Breast epithelium (tissue), 4 donors: ENCODE data around the gene COL5A3. TPM values are rescaled to one million over a fixed set of nuclear protein-coding genes. Genes with fewer than 3 reads are reported as not detected.
"Not testable (repeated sequence)": the region's sequence is repeated elsewhere in the genome, so short reads cannot be mapped to it uniquely, and the experiment has no call there.

Experiments
- DNase-seq, 2 donors: peaks; one replicate each; pipeline ENCODE4 v3.0.0-alpha.2; 2019; ENCODE audit warnings: low spot score in 2 of 2
- H3K27ac ChIP-seq, 2 donors: fragments of 200-600 bp; sonication (generic) in 1 of 2; one replicate each; pipeline ENCODE4 v1.5.1; 2016 to 2019; ENCODE audit warnings: mild to moderate bottlenecking in 1 of 2
- H3K27me3 ChIP-seq, 2 donors: fragments of 200-600 bp; sonication (generic) in 1 of 2; one replicate each; pipeline versions ENCODE4 v1.5.1 to v1.6.0; 2017 to 2019; ENCODE audit warnings: control low read depth in 1 of 2, mild to moderate bottlenecking in 1 of 2
- H3K36me3 ChIP-seq: fragments of 200-600 bp; one replicate; pipeline ENCODE4 v1.5.1; 2019
- H3K4me1 ChIP-seq, 2 donors: fragments of 200-600 bp; sonication (generic); one replicate each; pipeline ENCODE4 v1.5.1; 2016 to 2019; ENCODE audit warnings: control low read depth in 1 of 2
- H3K4me3 ChIP-seq, 3 donors: fragments of 200-600 bp; sonication (generic); 1 replicate in 2 of 3; 2 replicates in 1 of 3; pipeline ENCODE4 v1.5.1; 2016 to 2019; ENCODE audit warnings: mild to moderate bottlenecking in 3 of 3, moderate library complexity in 2 of 3
- H3K9me3 ChIP-seq, 2 donors: fragments of 200-600 bp; sonication (generic) in 1 of 2; one replicate each; pipeline ENCODE4 v1.5.1; 2016 to 2019; ENCODE audit warnings: control low read depth in 1 of 2
- POLR2A ChIP-seq: fragments of 450-650 bp; IDR thresholded peaks from one replicate; pipeline ENCODE4 v1.6.1; 2016; ENCODE audit warnings: antibody characterized with exemption, mild to moderate bottlenecking, moderate library complexity
- POLR2AphosphoS5 ChIP-seq, 3 donors: sonication (generic); formaldehyde crosslinking; IDR thresholded peaks; one replicate each; pipeline ENCODE4 v1.6.1; 2017; ENCODE audit warnings: antibody characterized with exemption in 3 of 3
- intact Hi-C: fragments of 100-400 bp; cut with DNase I; formaldehyde crosslinking; loops from one replicate; pipeline ENCODE4 v1.15.1; 2023; ENCODE audit warnings: low total_unique reads
- total RNA-seq, 3 donors: library from RNA; depleted of rRNA; stranded (reverse); fragments of >200 nt; gene quantifications; one replicate each; pipeline ENCODE4 v1.1.0, GENCODE V29; 2016
- TF ChIP-seq, protein P1 (sequence below), 3 donors: fragments of 450-650 bp; IDR thresholded peaks; one replicate each; pipeline ENCODE4 v1.5.1; 2016 to 2017; ENCODE audit warnings: antibody characterized with exemption in 3 of 3, mild to moderate bottlenecking in 3 of 3, moderate library complexity in 3 of 3

The COL5A3 gene
- total RNA-seq, 3 donors from 2014 or later: 4.8 to 32.2 (median 12.5) TPM

DNA sequence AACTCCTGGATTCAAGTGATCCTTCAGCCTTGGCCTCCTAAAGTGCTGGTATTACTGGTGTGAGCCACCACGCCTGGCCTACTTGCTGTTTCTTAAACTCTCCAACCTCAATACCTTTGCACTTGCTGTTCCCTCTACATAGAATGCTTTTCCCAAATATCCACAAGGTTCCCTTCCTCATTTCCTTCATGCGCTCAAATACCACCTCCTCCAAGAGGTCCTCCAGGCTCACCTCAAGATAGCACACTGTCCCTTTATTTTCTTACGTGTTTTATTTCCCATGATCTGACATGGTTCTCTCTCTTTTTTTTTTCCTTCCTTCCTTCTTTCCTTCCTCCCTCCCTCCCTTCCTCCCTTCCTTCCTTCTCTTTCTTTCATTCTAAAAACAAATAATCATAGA, 16.4 kb upstream of the COL5A3 start:
- intact Hi-C loops: loop anchor here (1.0 kb wide), 1 partner anchor 92 kb away; no protein-coding TSS in a partner anchor
- no peak overlapping the region for H3K27ac ChIP-seq
- H3K4me3 ChIP-seq: no peak overlapping the region
- peaks cover 0 to 4% of the 10 kb centered on the region in 2 donors for H3K4me1 ChIP-seq
- no peaks in the 10 kb centered on the region for H3K9me3 ChIP-seq
- TF ChIP-seq, protein P1, sequence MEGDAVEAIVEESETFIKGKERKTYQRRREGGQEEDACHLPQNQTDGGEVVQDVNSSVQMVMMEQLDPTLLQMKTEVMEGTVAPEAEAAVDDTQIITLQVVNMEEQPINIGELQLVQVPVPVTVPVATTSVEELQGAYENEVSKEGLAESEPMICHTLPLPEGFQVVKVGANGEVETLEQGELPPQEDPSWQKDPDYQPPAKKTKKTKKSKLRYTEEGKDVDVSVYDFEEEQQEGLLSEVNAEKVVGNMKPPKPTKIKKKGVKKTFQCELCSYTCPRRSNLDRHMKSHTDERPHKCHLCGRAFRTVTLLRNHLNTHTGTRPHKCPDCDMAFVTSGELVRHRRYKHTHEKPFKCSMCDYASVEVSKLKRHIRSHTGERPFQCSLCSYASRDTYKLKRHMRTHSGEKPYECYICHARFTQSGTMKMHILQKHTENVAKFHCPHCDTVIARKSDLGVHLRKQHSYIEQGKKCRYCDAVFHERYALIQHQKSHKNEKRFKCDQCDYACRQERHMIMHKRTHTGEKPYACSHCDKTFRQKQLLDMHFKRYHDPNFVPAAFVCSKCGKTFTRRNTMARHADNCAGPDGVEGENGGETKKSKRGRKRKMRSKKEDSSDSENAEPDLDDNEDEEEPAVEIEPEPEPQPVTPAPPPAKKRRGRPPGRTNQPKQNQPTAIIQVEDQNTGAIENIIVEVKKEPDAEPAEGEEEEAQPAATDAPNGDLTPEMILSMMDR (IDR thresholded peaks at IDR 0.05): no peak
- H3K27me3 ChIP-seq: peaks cover 0 to 7% of the 10 kb centered on the region in 2 donors
- DNase-seq: no peak
- H3K36me3 ChIP-seq: no peaks in the 10 kb centered on the region

DNA sequence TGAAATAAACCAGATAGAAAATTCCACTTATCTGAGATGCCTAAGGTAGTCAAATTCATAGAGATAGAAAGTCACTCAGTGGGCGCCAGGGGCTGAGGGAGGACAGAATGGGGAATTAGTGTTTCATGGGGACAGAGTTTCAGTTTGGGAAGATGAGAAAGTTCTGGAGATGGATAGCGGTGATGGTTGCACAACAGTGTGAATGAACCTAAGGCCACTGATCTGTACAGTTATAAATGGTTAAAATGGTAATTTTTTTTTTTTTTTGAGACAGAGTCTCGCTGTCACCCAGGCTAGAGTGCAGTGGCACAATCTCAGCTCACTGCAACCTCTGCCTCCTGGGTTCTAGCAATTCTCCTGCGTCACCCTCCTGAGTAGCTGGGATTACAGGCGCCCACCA, 12.8 kb upstream of the COL5A3 start:
- DNase-seq, H3K36me3 ChIP-seq, H3K27ac ChIP-seq, H3K4me1 ChIP-seq, H3K4me3 ChIP-seq, H3K27me3 ChIP-seq, H3K9me3 ChIP-seq: not testable (repeated sequence)
- intact Hi-C loops: loop anchor here (5.0 kb wide), 1 partner anchor 1404 kb away; no protein-coding TSS in a partner anchor

DNA sequence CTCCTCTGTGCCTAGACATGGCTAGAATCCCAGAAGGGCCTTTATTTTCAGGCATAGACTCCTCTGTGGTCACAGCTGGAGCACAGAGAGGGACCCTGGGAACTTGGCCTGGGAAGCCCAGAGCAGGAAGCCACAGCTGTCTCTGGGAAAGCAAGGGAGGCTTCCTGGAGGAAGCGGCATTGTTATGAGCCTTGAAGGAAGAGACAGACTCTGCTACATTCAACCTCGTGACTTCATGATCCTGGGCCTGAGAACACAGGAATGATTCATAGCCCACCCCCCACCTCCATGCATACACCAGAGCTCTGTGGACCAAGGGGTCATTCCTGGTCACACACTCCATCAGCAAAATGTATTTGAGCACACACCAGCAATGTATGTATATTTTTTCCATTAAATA, 11.6 kb upstream of the COL5A3 start:
- Histone ChIP-seq H3K27ac (no peak overlapping the region), H3K36me3 (no peaks in the 10 kb centered on the region), H3K27me3 (no peaks in the 10 kb centered on the region), H3K4me3 (no peak overlapping the region), H3K9me3 (no peaks in the 10 kb centered on the region), H3K4me1 (no peaks in the 10 kb centered on the region)
- intact Hi-C loops: loop anchor here (5.0 kb wide), 1 partner anchor 1405 kb away; no protein-coding TSS in a partner anchor
- TF ChIP-seq POLR2A (no peak), POLR2AphosphoS5 (IDR thresholded peaks at IDR 0.05) (no peak)
- TF ChIP-seq, protein P1 (IDR thresholded peaks at IDR 0.05): no peak
- DNase-seq: no peak

DNA sequence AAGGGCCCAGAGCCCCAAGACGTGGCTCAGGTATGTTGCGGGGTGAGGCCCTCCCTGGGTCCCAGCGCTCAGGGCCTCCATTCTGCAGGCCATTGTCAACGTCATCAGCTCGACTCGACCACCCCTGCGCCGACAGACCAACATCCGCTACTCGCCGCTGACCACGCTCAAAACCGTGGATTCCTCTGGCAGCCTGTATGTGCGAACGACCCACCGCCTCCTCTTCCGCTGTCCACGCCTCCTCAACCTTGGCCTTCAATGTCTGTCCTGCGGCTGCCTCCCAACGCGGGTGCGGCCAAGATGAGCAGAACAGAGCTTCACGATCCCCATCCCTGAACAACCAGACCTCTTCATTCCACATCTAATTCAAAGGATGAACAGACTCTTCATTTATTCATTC, 11.1 kb upstream of the COL5A3 start:
- H3K4me3 ChIP-seq: no peak overlapping the region
- TF ChIP-seq, protein P1 (IDR thresholded peaks at IDR 0.05): no peak
- no peak for TF ChIP-seq POLR2A
- TF ChIP-seq POLR2AphosphoS5 (IDR thresholded peaks at IDR 0.05): no peak
- no peaks in the 10 kb centered on the region for H3K9me3 ChIP-seq
- H3K36me3 ChIP-seq: no peaks in the 10 kb centered on the region
- no peak for DNase-seq
- intact Hi-C loops: loop anchor here (5.0 kb wide), 1 partner anchor 1406 kb away; no protein-coding TSS in a partner anchor
- no peaks in the 10 kb centered on the region for H3K4me1 ChIP-seq
- H3K27me3 ChIP-seq: no peaks in the 10 kb centered on the region
- H3K27ac ChIP-seq: no peak overlapping the region

DNA sequence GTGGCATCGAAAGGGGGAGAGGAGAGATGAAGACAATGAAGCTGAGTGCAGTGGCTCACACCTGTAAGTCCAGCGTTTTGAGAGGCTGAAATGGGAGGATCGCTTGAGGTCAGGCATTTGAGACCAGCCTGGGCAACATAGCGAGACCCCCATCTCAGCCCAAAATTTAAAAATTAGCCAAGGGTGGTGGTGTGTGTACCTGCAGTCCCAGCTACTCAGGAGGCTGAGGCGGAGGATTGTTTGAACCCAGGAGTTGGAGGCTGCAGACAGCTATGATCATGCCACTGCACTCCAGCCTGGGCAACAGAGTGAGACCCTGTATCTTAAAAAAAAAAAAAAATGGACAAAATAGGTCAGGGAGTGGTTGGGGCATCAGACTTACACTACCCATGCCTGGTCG, 10.5 kb upstream of the COL5A3 start:
- H3K27ac ChIP-seq: no peak overlapping the region
- no peaks in the 10 kb centered on the region for H3K27me3 ChIP-seq
- H3K4me1 ChIP-seq: no peaks in the 10 kb centered on the region
- H3K9me3 ChIP-seq: no peaks in the 10 kb centered on the region
- no peak for DNase-seq
- no peak overlapping the region for H3K4me3 ChIP-seq
- intact Hi-C loops: loop anchor here (5.0 kb wide), 1 partner anchor 1406 kb away; no protein-coding TSS in a partner anchor
- H3K36me3 ChIP-seq: no peaks in the 10 kb centered on the region
- TF ChIP-seq POLR2AphosphoS5 (IDR thresholded peaks at IDR 0.05) (no peak), POLR2A (no peak)
- TF ChIP-seq, protein P1 (IDR thresholded peaks at IDR 0.05): no peak

DNA sequence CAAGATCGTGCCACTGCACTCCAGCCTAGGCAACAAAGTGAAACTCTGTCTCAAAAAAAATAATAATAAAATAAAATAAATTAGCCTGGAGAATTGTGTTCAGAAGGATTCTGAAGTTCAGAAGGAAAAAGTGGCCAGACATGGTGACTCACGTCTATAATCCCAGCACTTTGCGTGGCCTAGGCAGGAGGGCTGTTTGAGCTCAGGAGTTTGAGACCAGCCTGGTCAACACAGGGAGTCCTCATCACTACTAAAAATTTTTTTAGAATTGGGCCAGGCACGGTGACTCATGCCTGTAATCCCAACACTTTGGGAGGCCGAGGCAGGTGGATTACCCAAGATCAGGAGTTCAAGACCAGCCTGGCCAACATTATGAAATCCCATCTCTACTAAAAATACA, 8.9 kb upstream of the COL5A3 start:
- Histone ChIP-seq H3K9me3 (no peaks in the 10 kb centered on the region), H3K4me3 (no peak overlapping the region), H3K4me1 (no peaks in the 10 kb centered on the region), H3K36me3 (no peaks in the 10 kb centered on the region), H3K27me3 (peaks cover 0 to under 1% of the 10 kb centered on the region in 2 donors), H3K27ac (no peak overlapping the region)
- DNase-seq: no peak
- intact Hi-C loops: no loop called here
- TF ChIP-seq POLR2AphosphoS5 (IDR thresholded peaks at IDR 0.05) (no peak), POLR2A (no peak)
- TF ChIP-seq, protein P1 (IDR thresholded peaks at IDR 0.05): no peak
